SJSA1 (cell line): Measurements from ENCODE around the gene KNDC1. TPM values are rescaled to one million over a fixed set of nuclear protein-coding genes. Genes with fewer than 3 reads are reported as not detected.

Source experiments
- DNase-seq, 2 experiments: peaks; one replicate each; pipeline ENCODE4 v3.0.0-alpha.2; 2015 to 2020; ENCODE audit warnings: low spot score in 2 of 2, low read depth in 1 of 2
- H3K27ac ChIP-seq: fragments of 250-450 bp; sonication (Bioruptor Pico); 2 replicates; pipeline ENCODE4 v1.5.1; 2020; ENCODE audit warnings: mild to moderate bottlenecking, moderate library complexity
- H3K27me3 ChIP-seq: fragments of 250-450 bp; sonication (Bioruptor Pico); replicated peaks from 2 replicates; pipeline ENCODE4 v1.5.1; 2020; ENCODE audit warnings: mild to moderate bottlenecking, moderate library complexity
- H3K36me3 ChIP-seq: fragments of 250-450 bp; sonication (Bioruptor Pico); 2 replicates; pipeline ENCODE4 v1.5.1; 2020; ENCODE audit warnings: mild to moderate bottlenecking
- H3K4me1 ChIP-seq: fragments of 250-450 bp; sonication (Bioruptor Pico); replicated peaks from 2 replicates; pipeline ENCODE4 v1.6.1; 2021; ENCODE audit warnings: mild to moderate bottlenecking
- H3K4me3 ChIP-seq: fragments of 250-450 bp; sonication (Bioruptor Pico); 2 replicates; pipeline ENCODE4 v1.5.1; 2020; ENCODE audit warnings: mild to moderate bottlenecking
- H3K9me3 ChIP-seq: fragments of 250-450 bp; sonication (Bioruptor Pico); replicated peaks from 2 replicates; pipeline ENCODE4 v1.5.1; 2020; ENCODE audit warnings: mild to moderate bottlenecking
- total RNA-seq: library from RNA; depleted of rRNA; stranded (reverse); fragments of >200 nt; shearing (Covaris generic); gene quantifications from 2 replicates; pipeline ENCODE4 v1.2.3, GENCODE V29; 2014

KNDC1 gene
- total RNA-seq, 1 experiment from 2014 or later = 0.11 TPM

DNA sequence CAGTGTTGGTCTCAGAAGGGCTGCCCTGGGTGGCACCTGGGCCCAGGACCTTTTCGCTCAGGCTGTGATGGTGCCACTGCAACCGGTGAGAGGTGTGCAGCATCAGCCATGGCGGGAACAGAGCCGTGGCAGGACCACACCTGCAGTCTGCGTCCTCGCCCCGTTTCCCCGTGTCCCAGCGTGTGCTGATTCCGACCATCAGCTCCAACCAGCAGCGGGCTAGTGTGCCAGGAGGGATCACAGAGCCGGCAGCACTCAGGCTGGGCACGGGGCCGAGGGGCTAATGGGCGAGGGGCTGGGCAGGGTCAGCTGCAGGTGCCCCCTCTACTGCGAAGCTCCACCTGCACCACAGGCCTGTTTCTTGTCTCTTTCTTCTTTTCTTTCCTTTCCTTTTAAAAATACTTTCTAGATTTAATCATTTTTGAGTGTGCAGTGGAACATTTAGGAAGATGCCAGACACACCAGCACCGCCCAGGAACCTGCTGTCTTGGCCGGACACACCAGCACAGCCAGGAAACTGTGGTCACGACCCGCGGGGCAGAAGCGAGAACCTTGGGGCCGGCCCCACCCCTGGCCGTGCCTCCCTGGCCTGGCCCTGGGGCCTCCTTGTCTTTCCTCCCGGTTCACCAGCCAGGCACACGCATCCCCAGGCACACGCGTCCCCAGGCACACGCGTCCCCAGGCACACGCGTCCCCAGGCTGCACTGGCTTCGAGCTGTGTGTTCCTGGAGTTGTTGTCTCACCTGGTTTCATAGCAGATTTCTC is 37.7 kb upstream of the KNDC1 start:
- Histone ChIP-seq H3K4me3 (no peak overlapping the region), H3K4me1 (no peaks in the 10 kb centered on the region), H3K36me3 (no peaks in the 10 kb centered on the region), H3K9me3 (peaks cover 4% of the 10 kb centered on the region; the same call in 1 of the 2 replicates), H3K27ac (no peak overlapping the region), H3K27me3 (no peaks in the 10 kb centered on the region)
- DNase-seq = no peak

DNA sequence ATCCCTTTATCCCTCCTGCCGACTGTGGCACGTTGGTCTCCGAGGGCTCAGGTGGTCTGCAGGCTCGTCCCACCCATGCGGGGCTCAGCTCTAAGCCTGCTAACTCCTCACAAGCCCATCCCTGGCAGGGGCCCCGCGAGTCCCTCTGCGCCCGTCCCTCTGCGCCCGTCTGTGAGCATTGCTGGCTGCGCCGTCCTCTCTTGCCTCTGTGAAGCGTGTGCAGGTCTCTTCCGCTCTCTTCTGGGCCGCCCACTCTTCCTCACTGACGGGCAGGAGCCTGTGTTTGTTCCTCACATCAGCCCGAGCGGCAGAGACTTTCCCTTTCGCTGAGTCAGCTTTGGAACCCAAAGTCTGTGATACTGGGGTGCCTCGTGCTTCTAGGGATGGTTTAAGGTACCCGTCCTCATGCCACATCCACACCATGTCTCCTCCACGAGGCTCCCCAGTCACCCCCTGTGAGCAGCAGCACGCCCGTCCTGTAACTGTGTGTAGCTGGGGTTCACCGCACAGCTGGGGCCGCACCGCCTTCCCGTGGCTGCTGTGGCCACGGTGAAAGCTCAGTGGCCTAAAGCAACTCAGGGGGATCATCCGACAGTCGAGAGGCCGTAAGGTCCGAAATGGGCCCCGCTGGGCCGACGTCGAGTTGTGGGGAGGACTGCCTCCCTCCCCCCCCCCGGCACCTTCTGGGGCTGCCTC is 36.8 kb upstream of the KNDC1 start:
- DNase-seq = no peak
- Histone ChIP-seq H3K4me3 (no peak overlapping the region), H3K27me3 (no peaks in the 10 kb centered on the region), H3K36me3 (no peaks in the 10 kb centered on the region), H3K27ac (no peak overlapping the region), H3K4me1 (no peaks in the 10 kb centered on the region), H3K9me3 (peaks cover 4% of the 10 kb centered on the region; the same call in 1 of the 2 replicates)

DNA sequence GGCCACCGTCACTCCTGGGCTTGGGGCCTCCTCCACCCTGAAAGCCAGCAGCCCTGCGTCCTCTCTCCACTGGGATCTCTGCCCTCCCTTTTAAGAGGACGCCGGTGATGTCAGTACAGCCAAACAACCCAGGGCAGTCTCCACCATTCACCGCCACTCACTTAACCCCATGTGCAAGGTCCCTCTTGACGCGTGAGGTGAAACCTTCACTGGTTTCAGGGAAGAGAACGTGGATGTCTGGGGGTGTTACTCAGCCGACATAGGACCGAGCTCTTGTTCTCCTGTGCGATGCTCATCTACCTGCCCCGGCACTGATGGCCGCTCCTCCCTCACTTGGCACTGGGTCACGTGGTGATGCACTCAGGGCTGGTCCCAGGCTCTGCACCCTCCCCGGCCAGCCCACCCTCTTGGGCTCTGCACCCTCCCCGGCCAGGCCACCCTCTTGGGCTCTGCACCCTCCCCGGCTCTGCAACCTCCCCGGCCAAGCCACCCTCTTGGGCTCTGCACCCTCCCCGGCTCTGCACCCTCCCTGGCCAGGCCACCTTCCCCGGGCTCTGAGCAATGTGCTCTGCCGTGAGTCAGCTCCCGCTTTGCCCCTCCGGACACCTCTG is 36.2 kb upstream of the KNDC1 start:
- no peak overlapping the region for H3K4me3 ChIP-seq
- no peaks in the 10 kb centered on the region for H3K27me3 ChIP-seq
- H3K4me1 ChIP-seq = no peaks in the 10 kb centered on the region
- no peaks in the 10 kb centered on the region for H3K36me3 ChIP-seq
- peaks cover 4% of the 10 kb centered on the region; the same call in 1 of the 2 replicates for H3K9me3 ChIP-seq
- DNase-seq = no peak
- H3K27ac ChIP-seq = no peak overlapping the region

DNA sequence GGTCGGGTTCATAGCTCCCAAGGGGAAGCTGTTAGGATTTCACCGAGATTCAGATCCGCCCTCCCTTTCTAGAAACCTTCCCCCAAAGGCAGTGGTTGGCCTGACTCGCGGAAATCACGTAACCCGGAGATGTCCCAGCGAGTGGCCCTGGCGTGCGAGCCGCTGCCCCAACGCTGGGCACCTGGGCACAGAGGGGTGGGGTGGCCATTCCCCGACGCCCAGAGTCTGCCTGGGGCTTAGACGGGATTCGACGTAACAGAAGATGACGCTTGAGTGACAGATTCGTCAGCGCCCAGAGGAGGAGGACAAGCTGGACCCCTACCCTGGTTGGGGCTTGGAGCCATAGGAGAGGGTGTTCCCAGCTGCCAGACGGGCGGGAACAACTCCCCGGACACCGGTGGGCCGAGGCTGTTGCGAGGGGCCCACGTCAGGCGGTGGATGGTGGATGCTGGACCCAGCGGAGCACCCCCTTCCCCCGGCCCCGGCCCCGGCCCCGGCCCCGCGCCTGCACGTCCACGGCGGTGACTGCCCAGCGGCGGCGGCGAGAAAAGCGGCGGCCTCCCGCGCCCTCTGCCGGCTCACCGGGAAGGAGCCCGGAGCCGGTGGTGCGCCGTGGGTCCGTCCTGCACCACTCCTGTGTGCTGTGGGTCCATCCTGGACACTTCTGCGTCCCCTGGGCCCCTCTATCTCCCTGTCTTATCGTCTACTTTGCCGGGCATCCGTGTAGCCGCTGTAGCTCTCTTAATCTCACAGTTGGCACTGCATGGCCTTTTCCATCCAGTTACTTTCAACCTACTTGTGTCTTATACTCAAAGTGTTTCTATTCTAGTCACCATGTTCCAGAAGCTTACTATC is 35.4 kb upstream of the KNDC1 start:
- H3K27ac ChIP-seq = no peak overlapping the region
- no peak overlapping the region for H3K4me3 ChIP-seq
- no peaks in the 10 kb centered on the region for H3K36me3 ChIP-seq
- H3K9me3 ChIP-seq = peaks cover 4% of the 10 kb centered on the region; the same call in 1 of the 2 replicates
- no peaks in the 10 kb centered on the region for H3K4me1 ChIP-seq
- no peaks in the 10 kb centered on the region for H3K27me3 ChIP-seq
- DNase-seq = no peak

DNA sequence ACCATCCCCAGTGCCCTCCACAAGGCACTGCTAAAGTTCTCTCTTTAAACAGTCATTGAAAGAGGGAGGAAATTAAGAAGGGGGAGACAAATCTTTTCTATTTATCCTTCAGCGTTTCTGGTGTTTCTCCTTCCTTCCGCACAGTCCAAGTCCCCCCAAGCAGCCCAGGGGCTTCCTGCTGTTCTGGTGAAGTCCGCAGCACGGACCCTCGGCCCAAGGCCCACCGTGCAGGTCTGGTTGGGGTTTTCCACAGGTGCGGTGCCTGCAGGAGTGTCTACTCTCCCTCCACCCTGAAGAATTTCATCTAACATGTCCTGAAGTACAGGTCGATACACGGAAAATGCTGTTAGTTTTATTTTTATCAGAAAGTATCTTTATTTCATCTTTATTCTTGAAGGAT is 34.1 kb upstream of the KNDC1 start:
- Histone ChIP-seq H3K36me3 (no peaks in the 10 kb centered on the region), H3K27me3 (no peaks in the 10 kb centered on the region), H3K9me3 (peaks cover 4% of the 10 kb centered on the region; the same call in 1 of the 2 replicates), H3K27ac (no peak overlapping the region), H3K4me3 (no peak overlapping the region), H3K4me1 (no peaks in the 10 kb centered on the region)
- no peak for DNase-seq

DNA sequence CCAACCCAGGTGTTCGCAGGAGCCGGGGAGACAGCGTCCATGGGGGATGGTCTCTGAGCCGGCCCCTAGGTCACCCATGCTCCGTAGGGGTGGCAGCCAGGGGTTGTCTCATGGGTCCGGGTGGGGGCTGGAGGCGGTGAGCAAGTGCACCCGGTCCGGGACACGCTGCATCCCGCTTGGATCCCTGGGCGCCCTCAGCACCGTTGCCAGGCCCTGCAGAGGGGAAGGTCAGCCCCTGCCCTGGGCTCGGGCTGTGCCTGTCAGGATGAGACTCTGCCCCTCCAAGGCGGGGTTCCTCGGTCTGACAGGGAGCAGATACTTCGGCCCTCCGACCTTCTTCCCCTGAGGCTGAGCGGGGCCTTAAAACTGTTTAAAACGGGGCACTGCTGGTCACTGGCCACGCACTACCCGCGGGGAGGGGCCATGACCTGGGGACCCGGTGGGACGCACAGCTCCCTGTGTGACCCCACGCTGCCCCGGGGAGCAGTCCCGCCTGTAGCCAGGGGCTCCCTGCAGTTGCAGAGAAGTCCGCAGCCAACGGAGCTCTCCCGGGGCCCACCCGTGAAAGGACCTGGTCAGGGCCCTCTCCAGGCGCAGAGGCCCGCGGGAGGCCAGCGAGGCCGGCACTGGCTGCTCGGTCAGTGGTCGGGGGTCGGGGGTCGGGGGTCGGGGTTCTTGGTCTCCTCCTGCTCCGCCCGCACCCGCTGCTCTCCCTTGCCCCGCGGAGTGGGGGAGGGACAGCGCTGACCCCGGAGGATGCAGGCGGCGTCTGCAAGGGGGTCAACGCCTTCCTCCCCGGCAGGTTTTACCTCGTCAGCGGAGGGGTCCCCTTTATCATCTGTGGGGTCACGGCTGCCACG is 33.4 kb upstream of the KNDC1 start:
- Histone ChIP-seq H3K9me3 (peaks cover 4% of the 10 kb centered on the region; the same call in 1 of the 2 replicates), H3K36me3 (no peaks in the 10 kb centered on the region), H3K4me1 (no peaks in the 10 kb centered on the region), H3K27ac (no peak overlapping the region), H3K27me3 (no peaks in the 10 kb centered on the region), H3K4me3 (no peak overlapping the region)
- DNase-seq = no peak

DNA sequence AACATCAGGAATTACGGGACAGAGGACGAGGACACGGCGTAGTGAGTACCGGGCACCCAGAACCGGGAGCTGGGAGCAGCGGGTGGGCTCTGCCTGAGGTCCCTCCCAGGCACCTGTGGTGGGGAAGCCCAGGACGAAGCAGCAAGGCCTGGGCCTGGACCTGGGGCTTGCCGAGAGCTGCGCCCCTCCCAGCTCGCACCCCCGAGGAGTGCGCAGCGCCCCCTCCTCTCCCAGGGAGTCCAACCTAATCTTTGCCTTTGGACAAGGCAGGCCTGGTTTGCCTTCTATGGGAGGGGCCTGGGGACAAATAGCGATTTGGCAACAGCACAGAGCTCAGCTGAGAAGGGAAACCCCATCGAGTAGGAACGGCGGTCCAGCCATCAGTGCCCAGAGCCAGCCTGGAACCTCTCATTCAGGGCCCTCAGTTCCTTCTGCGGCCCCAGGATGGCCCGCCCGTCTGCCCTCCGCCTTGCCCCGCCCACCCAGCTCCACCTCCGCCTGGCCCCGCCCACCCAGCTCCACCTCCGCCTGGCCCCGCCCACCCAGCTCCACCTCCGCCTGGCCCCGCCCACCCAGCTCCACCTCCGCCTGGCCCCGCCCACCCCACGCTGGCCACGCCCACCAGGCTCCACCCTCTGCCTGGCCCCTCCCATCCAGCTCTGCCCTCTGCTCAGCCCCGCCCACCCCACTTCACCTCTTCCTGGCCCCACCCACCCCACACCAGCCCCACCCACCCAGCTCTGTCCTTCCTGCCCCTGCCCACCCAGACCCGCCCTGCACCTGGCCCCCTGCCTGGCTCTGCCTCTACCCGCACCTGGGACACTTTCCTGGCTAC is 32.5 kb upstream of the KNDC1 start:
- no peak for DNase-seq
- Histone ChIP-seq H3K27me3 (no peaks in the 10 kb centered on the region), H3K27ac (no peak overlapping the region), H3K36me3 (no peaks in the 10 kb centered on the region), H3K9me3 (no peaks in the 10 kb centered on the region), H3K4me3 (no peak overlapping the region), H3K4me1 (no peaks in the 10 kb centered on the region)

DNA sequence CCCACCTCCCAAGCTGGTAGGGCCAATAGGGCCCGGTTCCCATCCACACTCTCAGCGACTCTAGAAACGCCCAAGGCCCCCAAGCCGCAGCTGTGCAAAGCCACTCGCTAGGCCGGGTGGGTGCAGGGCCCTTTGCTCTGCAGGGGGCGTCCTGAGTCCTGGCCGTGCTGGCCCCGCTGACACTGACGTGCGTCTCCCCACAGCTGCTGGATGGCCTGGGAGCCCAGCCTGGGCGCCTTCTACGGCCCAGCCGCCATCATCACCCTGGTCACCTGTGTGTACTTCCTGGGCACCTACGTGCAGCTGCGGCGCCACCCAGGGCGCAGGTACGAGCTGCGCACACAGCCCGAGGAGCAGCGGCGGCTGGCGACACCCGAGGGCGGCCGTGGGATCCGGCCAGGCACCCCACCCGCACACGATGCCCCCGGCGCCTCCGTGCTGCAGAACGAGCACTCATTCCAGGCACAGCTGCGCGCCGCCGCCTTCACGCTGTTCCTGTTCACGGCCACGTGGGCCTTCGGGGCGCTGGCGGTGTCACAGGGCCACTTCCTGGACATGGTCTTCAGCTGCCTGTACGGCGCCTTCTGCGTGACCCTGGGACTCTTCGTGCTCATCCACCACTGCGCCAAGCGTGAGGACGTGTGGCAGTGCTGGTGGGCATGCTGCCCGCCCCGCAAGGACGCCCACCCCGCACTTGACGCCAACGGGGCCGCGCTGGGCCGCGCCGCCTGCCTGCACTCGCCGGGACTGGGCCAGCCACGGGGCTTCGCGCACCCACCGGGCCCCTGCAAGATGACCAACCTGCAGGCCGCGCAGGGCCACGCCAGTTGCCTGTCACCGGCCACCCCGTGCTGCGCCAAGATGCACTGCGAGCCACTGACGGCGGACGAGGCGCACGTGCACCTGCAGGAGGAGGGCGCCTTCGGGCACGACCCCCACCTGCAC is 31.6 kb upstream of the KNDC1 start:
- no peaks in the 10 kb centered on the region for H3K9me3 ChIP-seq
- no peak overlapping the region for H3K27ac ChIP-seq

DNA sequence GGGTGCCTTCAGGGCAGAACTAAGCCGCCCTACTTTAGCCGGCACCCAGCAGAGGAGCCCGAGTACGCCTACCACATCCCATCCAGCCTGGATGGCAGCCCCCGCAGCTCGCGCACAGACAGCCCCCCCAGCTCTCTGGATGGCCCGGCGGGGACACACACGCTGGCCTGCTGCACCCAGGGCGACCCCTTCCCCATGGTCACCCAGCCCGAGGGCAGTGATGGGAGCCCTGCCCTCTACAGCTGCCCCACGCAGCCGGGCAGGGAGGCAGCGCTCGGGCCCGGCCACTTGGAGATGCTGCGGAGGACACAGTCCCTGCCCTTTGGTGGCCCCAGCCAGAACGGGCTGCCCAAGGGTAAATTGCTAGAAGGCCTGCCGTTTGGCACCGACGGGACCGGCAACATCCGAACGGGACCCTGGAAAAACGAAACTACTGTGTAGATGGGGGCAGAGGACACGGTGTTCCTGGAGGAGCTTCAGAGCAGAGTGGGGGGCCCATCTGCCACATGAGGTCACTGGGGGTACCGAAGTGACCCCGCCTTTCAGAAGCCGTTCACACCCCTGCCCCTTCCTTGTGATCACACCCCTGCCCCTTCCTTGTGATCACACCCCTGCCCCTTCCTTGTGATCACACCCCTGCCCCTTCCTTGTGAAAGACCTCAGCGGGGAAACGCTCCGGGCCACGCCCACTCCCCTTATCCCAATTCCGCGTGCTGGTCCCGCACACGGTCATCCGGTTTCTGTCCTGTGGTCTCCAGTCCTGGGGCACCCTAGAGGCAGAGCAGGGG is 30.8 kb upstream of the KNDC1 start:
- Histone ChIP-seq H3K9me3 (no peaks in the 10 kb centered on the region), H3K36me3 (no peaks in the 10 kb centered on the region), H3K27me3 (no peaks in the 10 kb centered on the region), H3K4me3 (no peak overlapping the region), H3K4me1 (no peaks in the 10 kb centered on the region), H3K27ac (no peak overlapping the region)
- no peak for DNase-seq

More for the DNA sequence above, 31.6 kb upstream of the KNDC1 start:
- no peak overlapping the region for H3K4me3 ChIP-seq
- no peak for DNase-seq
- no peaks in the 10 kb centered on the region for H3K4me1 ChIP-seq
- H3K36me3 ChIP-seq = no peaks in the 10 kb centered on the region
- no peaks in the 10 kb centered on the region for H3K27me3 ChIP-seq

DNA sequence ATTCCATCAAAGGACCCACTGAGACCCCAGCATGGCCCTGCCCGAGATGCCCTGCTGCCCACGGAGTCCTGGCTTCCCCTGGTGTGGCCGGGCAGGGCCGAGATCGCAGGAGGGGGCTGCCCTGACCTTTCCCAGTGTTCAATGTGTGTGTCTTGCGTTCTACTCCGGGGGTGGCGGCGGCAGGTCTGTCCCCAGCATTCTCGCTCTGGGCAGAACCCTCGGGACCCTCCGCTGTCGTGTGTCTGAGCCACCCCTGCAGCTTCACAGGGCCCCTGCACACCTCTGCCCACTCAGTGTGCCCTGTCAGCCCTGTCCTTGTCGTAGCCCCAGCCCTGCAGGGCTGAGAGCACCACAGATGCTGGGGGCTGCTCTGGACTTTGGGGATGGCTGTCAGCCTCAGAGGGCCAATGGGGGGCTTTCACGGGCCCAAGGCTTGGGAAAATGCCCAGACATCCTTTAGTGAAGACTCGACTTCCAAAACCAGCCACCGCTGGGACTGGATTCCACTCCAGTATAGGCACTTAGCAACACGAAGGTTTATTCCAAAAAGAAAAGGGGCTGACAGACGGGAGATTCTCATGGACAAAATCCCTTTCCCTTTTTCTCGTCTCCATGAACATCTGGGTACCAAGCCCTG is 30.0 kb upstream of the KNDC1 start:
- H3K27me3 ChIP-seq = no peaks in the 10 kb centered on the region
- H3K36me3 ChIP-seq = no peaks in the 10 kb centered on the region
- H3K9me3 ChIP-seq = no peaks in the 10 kb centered on the region
- H3K4me3 ChIP-seq = no peak overlapping the region
- no peak overlapping the region for H3K27ac ChIP-seq
- DNase-seq = no peak
- no peaks in the 10 kb centered on the region for H3K4me1 ChIP-seq
